OCI-M2 (cell line): Measurements from ENCODE around the gene EIF3L.

Source experiments
- DNase-seq: peaks from one replicate; lab custom pipeline; 2025; ENCODE audit not compliant: unreplicated experiment; lab: John Stamatoyannopoulos, UW

EIF3L gene

DNA sequence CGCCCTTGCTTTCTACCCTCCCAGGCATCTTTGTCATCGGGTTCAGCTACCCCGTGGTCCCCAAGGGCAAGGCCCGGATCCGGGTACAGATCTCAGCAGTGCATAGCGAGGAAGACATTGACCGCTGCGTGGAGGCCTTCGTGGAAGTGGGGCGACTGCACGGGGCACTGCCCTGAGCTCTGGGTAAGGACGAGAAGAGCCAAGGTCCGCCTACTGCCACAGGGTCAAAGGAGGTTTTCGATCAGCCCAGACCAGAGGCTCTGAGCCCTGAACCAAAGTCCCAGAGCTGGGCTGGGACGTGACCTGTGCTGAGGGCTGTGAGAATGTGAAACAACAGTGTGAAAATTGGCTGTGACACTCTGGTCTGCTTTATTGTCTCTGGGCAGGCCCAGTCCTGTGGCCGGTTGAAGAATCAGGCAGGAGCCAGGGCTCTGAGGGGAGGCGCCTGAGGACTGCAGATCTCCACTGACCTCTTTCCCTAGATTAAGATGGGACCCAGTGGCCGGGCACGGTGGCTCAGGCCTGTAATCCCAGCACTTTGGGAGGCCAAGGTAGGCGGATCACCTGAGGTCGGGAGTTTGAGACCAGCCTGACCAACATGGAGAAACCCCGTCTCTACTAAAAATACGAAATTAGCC is 32.6 kb upstream of the EIF3L start:
- no peak for DNase-seq

DNA sequence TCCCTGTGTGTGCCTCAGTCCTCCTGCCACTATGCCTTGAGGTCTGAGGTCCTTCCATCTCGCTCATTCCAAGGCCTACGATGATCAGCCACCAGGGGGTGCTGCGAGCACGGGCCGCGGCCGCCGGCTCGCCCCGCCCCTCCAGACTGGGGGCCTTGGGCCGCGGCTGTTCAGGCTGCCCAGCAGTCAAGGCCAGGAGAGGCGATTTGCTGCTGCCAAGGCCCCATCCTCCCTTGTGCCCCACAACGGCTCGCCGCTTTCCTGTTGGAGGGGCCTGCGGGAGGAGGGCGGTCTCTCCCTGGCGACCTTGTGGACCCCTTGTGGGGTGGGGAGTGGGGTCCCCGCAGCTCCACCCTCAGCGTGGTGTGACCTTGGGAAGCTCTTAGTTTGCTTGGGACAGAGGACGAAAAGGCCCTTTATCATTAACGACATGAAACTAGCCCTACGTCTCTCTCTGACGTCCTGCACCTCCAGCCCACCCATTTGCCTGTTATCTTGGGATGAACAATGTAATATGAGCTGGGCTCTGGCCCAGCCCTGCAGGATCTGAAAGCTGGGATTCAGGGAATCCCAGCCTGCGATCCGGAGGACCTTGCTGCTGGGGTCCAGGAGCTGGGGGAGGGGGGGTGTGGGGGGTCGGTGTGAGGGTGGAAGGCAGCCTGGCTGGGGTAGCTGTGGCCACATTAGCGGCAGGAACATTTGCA is 31.4 kb upstream of the EIF3L start:
- peak; percentile 4 for DNase-seq

DNA sequence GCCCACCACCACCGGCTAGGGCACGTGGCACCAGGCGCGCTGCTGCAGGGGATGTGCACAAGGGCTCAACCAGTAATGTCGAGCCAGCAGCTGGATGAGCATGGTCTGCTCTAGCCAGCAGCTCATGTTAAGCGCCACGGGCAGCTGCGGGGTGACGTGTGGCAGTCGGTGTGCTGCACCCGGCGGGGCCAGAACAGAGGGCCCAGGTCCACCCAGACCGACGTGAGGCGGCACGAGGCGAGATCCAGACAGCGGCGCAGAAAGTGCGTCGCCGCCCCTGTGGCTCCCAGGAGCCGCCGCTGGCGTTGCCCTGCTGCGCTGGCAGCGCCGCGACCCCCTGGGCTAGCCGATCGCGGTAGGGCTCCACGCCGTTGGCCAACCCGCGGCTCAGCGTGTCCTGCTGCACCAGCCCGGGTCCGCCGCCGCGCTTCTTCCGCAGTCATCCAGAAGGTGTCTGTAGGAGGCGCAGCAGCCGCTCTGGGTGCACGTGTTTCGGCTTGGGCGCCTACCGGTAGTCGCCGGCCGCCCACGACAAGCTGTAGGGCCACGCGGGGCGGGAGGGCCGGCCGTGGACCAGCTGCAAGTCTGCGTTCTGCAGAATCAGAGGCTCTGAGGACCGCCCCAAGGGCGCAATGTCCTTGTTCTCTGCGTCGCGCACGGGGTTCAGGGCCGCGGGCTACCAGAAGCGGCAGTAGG is 30.7 kb upstream of the EIF3L start:
- DNase-seq, result no peak

DNA sequence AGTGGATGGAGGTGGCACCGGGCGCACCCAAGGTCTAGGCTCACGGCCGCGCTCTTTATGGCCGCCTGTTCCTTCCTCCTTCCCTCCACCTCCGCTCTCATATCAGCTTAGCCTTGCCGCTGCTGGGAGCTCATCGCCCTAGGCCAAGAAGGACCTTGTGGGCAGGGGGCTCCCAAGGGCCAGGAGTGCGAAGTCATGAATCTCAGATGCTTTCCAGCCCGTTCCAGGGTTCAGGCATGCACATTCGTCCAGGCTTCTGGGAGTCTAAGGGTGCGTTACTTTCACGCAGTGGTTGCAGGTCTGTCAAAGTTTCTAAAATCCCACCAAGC is 30.1 kb upstream of the EIF3L start:
- DNase-seq, result no peak

DNA sequence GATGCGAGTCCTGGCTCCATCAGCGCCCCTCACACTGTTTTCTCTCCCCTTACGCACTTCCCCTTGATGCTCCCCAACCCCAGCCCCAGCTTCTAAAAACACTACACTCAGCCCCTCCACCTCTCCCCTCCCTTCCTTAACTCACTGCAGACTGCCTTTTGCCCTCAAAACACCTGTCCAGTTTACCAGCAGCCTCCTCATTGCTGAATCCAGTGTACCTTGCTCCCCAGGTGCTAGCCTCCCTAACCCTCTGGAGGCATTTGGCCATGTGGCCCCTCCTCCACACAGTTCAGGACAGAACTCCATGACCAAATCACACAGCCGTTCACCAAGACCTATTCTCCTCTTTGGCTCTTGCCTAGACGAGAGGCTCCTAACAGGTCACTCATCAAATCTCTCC is 28.9 kb upstream of the EIF3L start:
- DNase-seq, result no peak

DNA sequence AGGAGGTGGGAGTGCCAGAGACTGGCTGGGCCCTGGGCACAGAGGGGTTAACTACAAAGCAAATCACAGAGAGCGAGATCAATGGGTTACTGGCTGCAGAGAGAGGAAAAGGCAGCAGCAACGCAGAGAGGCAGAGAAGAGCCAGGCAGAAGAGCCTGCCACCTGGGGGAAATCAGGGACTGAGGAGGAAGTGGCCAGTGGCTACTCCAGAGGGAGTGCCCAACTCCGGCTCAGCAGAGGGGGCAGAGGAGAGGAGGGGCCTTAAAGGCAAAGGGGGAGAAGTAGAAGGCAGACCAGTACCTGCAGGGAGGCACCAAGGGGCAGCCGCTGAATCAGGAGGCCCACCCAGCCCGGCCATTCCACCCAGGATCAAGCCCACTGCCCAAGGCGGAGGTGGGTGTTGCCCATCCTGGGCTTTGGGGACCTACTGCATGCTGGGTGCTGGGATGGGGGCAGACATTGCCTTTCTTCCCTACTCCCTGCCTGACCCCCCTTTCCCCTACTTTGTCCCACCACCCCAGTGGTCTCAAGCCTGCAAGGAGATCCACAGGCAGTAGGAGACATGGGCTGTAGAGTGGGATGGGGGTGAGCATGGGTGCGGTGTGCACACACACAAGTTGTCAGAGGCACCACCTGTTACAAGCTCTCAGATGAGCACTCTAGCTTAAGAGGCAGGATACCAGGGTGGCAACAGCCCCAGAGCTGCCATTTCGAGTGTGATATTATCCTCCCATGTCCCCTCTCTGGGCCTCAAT is 27.0 kb upstream of the EIF3L start:
- no peak for DNase-seq

DNA sequence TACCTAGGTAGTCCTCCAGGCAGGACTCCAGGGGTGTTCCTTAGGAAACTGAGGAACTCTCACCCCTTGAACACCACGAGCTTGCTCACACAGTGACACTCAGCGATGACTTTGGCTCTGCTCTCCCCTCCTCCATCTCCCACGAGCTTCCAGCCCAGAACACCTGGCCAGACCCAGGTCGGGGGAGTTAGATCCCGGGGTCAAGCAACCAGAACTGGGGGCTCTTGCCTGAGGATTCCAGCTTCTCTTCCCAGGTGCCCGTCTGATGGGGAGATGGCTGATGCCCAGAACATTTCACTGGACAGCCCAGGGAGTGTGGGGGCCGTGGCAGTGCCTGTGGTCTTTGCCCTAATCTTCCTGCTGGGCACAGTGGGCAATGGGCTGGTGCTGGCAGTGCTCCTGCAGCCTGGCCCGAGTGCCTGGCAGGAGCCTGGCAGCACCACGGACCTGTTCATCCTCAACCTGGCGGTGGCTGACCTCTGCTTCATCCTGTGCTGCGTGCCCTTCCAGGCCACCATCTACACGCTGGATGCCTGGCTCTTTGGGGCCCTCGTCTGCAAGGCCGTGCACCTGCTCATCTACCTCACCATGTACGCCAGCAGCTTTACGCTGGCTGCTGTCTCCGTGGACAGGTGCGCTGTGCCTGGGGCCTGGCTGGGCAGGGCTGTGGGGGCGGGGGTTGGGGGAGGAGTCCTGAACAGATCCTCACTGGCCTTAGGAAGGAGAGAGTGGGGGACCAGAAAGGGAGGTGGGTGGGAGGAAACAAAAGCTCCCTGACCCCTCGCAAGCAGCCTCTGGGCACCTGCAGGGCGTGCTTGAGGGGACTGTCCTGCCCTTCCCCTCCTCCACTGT is 25.9 kb upstream of the EIF3L start, which contains the start of gene GALR3:
Gene GALR3, plus strand, starts transcription at position 249 of the 852 bp plus-strand sequence. Its CDS starts 25 bp downstream, at position 274.
- DNase-seq, result no peak

DNA sequence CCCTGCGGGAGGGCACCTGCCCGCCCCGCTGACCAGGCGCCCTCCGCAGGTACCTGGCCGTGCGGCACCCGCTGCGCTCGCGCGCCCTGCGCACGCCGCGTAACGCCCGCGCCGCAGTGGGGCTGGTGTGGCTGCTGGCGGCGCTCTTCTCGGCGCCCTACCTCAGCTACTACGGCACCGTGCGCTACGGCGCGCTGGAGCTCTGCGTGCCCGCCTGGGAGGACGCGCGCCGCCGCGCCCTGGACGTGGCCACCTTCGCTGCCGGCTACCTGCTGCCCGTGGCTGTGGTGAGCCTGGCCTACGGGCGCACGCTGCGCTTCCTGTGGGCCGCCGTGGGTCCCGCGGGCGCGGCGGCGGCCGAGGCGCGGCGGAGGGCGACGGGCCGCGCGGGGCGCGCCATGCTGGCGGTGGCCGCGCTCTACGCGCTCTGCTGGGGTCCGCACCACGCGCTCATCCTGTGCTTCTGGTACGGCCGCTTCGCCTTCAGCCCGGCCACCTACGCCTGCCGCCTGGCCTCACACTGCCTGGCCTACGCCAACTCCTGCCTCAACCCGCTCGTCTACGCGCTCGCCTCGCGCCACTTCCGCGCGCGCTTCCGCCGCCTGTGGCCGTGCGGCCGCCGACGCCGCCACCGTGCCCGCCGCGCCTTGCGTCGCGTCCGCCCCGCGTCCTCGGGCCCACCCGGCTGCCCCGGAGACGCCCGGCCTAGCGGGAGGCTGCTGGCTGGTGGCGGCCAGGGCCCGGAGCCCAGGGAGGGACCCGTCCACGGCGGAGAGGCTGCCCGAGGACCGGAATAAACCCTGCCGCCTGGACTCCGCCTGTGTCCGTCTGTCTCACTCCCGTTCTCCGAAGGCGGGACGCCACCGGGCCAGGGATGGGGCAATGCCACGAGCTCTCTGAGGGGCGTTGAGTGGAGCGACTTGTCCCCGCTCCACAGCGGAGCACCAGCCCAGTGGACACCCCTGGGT is 24.3 kb upstream of the EIF3L start:
- DNase-seq, result no peak

DNA sequence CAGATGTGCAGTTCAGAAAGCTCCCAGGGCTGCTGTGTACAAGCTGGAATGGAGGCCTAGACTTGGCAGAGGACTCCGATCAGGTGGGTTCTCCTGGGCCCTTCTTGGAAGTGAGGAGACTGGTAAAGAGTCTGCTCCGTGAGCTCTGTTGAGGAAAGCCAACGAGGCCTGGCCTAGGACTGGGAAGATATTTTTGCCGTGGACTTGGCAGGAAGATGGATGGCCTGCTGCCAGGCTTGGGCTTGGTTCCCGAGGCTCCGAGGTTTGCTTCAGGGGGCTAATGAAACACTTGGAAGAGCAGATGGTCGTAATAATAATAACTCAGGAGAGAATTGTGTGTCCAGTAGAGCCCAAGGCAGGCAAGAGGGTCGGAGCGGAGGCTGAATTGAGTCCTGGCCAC is 22.2 kb upstream of the EIF3L start:
- no peak for DNase-seq

DNA sequence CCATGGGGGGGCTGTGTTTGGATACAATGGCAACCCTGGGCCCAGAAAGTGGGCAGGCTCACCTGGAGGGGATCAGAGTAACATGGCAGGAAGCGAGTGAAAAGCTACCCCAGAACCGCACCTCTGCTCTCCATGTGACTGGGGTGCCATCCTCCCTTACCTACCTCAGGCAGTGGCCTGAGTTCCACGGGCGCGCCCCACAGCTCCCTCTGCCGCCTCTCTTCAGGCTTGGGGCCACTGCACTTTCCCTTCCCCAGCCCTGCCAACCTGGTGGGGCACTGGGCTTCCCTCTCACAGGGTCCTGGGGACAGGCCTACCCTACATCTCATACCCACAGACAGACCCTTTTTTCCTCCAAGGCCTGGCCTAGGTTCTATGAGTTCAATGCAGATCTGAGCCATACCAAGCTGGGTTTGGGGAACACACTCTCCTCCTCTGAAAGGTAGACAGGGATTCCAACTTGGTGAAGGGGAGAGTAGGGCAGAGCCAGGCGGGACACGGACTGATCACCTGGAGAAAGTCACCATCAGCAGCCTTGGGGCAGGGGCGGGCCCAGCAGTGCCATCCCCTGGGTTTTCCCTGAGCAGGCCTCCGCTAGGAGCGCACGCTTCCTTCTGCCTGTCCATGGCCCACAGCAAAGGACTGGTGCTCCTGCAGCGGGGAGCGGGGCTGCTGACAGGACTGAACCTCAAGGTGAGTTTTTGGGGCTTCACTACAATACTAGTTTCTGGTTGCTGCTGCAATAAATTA is 19.0 kb upstream of the EIF3L start:
- DNase-seq, result no peak

DNA sequence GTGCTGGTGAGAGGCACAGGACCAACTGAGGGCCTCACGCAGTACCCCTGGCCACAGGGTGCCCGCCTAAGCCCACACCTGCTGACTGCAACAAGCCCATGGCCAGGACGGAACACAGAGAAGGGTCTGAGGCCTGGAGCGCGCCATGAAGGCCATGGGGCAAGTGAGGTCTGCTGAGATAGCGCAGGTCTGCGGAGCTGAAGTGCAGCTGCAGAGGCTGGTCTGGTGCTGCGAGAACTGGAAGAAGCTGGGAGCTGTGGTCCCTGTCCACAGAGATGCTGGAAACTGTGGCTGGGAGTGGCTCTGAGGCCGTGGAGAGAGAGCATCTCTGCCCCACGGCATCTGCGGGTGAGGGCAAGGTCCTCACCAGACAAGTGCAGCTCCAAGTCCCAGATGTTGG is 17.7 kb upstream of the EIF3L start:
- no peak for DNase-seq

DNA sequence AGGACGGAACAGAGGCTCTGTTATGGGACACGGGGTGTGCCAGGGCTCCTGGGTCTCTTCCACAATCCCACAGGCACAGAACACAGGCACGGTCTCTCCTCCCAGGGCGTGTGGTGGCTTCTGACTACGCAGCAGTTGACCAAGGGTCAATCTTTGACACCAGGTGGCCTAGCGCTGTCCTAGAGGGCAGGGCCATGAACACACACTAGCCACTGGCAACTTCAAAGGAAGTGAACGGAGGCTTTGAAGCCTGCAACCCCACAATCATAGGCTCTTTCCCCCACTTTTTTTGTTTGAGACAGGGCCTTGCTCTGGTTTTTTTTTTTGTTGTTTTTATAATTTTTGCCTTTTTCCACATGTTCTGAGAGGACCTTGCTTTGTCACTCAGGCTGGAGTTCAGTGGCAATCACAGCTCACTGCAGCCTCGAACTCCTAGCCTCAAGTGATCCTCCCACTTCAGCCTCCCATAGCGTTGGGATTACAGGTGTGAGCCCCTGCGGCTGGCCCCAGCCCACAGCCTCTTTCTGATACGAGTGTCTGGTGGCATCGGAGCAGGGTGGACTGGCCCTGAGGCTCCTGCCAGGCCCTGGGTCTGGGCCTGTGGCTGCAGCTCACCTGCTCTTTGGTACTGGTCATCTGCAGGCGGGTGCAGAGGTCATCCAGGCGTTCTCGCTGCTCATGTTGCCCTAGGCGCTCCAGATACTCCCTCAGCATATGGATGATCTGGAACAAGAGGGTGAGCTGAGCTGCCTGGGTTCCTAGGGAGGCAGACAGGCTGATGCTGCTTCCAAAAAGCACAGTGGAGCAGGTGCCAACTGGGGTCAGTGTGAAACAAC is 17.0 kb upstream of the EIF3L start:
- DNase-seq, result no peak

DNA sequence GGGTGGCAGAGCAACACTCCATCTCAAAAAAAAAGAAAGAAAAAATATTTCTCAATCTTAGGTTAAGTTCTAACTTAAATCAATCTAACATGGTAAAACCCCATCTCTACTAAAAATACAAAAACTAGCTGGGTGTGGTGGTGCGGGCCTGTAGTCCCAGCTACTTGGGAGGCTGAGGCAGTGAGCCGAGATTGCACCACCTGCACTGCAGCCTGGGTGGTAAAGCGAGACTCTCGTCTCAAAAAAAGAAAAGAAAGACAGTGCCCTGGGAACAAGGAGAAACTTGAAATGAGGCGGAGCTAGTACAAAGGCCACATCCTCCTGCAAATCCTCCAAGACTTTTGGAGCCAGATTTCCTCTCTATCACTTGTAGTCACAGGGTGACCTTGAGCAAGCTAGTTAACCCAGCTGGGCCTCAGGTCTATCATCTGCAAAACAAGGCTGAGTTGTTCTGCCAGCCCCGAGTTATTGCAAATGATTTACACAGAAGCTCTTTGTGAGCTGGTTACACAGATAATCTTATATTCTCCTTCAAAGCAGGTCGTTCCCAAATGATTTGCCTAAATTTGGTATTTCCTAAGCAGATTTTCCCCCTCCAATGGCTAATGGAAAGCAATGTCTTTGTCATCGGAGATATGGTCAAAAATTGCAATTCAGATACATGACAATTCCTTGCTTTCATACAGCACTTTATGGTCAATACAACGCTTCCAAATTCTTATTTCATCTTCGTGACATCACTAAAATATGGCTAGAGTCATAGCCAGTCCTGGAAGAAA is 7.0 kb upstream of the EIF3L start:
- no peak for DNase-seq

DNA sequence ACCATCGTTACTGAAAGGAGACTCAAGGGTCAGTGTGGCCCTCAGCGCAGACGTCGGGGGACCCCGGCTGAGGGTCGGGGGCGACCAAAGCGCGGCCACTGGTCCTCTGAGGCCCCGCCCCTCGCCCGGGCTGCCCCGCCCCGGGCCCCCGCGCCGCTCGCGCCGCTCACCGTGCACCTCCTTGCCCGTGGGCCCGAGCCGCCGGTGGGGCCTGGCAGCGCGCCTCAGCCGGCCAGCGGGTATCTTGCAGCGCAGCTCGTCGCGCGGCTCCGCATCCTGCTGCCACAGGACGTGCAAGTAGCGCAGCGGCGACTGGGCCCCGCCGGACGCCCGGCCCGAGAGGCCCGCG is 5.5 kb upstream of the EIF3L start:
- DNase-seq, result no peak

DNA sequence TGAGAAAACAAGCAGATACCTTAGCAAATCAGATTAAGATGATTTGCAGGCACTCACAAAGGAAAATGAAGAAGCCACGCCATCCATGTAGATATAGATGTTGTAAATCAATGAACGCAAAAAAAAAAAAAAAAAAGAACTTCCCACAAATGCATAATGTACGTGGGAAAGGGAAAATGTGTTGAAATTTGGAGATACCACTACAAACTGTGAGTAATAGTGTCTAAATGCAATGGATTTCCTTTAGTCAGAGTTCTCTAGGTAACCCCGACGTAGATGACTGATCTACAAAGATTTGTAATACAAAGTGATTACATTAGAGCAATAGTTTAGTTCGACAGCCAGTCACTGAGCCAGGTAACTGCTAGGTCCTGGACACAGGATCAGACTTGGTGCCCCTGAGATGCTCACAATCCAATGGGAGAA is 4.3 kb upstream of the EIF3L start:
- DNase-seq, result no peak

DNA sequence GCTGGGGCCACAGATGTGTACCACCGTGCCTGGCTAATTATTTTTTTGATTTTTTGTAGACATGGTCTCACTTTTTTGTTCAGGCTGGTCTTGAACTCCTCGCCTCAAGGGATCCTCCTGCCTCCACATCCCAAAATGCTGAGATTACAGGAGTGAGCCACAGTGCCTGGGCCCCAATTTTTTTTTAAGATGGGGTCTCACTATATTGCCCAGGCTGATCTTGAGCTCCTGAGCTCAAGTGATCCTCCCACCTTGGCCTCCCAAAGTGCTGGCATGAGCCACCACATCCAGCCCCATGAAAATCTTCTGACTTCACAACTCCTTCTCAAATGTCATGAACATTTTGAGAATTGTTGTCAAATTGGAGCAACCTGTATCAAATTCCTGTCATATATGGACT is 2.8 kb upstream of the EIF3L start:
- no peak for DNase-seq

DNA sequence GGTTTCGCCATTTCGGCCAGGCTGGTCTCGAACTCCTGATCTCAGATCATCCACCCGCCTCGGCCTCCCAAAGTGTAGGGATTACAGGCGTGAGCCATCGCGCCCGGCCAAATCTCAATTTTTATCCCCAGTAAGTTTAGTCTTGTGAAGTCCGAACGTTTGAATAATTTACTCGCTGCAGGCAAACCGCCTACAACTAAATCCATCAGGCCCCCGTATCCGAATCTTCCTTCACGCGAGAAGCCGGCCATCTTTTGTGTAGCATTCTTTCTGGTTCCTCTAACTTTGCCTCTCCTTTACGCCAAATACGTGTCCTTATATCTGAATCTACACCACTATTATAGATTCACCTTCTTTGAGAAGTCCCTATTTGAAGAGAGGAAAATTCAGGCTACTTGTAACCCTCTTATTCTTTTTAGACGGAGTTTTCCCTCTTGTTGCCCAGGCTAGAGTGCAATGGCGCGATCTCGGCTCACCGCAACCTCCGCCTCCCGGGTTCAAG is 581 bp upstream of the EIF3L start:
- DNase-seq, result no peak
